Cardiac fibroblast (primary cell): ENCODE results near the gene WIPF2.

Experiments
- DNase-seq, 2 donors: peaks; one replicate each; pipeline versions ENCODE4 v3.0.0 to v3.0.0-alpha.2; 2010; ENCODE audit warnings: low read depth in 2 of 2
- H3K4me3 ChIP-seq, 2 donors: replicated peaks in 1 of 2; 1 replicate in 1 of 2; 2 replicates in 1 of 2; pipeline ENCODE4 v1.5.1; 2011; ENCODE audit warnings: low read depth in 2 of 2, low read length in 2 of 2, mild to moderate bottlenecking in 2 of 2, moderate library complexity in 1 of 2
- CTCF ChIP-seq: IDR thresholded peaks from one replicate; pipeline ENCODE4 v1.5.1; 2011; ENCODE audit warnings: low read depth, mild to moderate bottlenecking, low read length, inconsistent platforms

WIPF2 gene

DNA sequence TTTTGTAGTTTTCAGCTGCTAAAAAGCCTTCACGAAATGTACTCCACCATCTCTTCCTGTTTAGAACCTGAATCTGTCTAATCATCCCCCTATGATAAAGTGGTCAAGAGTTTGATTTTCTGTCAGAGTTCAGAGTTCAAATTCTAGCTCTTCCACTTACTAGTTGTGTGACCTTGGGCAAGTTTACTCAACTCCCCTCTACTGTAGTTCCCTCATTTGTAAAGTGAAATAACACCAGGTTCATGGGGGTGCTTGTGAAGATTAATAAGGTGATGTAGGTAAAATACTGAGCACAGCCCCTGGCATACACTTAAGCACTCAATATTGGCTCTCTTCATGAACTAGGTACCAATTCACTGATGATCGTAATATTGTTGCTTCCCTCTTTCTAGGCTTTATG lies 67.4 kb downstream of the WIPF2 start:
- no peak for DNase-seq
- no peak overlapping the region for H3K4me3 ChIP-seq
- TF ChIP-seq CTCF: no peak

- H3K4me3 ChIP-seq: peak overlapping the region in 1 of 2 donors; percentile 15
- DNase-seq: no peak
- TF ChIP-seq CTCF: no peak
These were observed 68.0 kb downstream of the WIPF2 start for GRCh38 chr17:40287159-40287493.

- DNase-seq: peak; percentile 99 to 100
- peak within 1 kb of the TSS; percentile 65 to 81 for H3K4me3 ChIP-seq
- no peak for TF ChIP-seq CTCF
These were observed 68.6 kb downstream of the WIPF2 start, which contains the start of gene CDC6 for GRCh38 chr17:40287494-40288369. Gene CDC6, plus strand, starts transcription at chr17:40287879. Its CDS starts 1,542 bp downstream, at chr17:40289421.

DNA sequence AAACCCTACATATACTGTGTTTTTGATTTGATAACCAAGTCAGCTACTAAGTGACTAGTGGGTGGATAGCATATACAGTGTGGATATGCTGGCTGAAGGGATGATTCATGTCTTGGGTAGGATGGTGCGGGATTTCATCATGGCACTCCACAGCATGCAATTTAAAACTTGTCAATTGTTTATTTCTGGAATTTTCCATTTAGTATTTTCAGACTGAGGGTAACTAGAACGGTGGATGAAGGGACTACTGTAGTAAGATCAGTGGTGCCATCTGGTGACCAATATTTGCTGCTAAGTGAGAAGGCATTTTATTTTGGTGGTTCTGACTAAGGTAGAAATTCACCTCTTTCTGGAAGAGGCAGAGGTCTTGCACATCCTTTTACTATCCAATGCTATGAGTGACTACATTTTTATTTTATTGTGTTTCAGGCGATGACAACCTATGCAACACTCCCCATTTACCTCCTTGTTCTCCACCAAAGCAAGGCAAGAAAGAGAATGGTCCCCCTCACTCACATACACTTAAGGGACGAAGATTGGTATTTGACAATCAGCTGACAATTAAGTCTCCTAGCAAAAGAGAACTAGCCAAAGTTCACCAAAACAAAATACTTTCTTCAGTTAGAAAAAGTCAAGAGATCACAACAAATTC lies 71.7 kb downstream of the WIPF2 start:
- no peak overlapping the region for H3K4me3 ChIP-seq
- peak; percentile 92 to 94 for DNase-seq
- peak; percentile 65 for TF ChIP-seq CTCF

DNA sequence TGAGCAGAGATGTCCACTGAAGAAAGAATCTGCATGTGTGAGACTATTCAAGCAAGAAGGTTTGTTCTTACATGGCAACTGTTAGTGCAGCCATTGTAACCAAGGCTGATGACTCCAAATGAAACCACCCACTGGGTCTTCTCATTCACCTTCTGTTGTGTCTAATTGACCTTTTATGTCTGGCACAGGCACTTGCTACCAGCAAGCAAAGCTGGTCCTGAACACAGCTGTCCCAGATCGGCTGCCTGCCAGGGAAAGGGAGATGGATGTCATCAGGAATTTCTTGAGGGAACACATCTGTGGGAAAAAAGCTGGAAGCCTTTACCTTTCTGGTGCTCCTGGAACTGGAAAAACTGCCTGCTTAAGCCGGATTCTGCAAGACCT lies 72.2 kb downstream of the WIPF2 start:
- H3K4me3 ChIP-seq: no peak overlapping the region
- no peak for DNase-seq
- TF ChIP-seq CTCF: no peak

- DNase-seq: peak in 1 of 2 donors; percentile 71
- TF ChIP-seq CTCF: no peak
These were observed 74.3 kb downstream of the WIPF2 start for GRCh38 chr17:40293363-40293762.

More at GRCh38 chr17:40293363-40293762, 74.3 kb downstream of the WIPF2 start:
- H3K4me3 ChIP-seq: no peak overlapping the region
